ENCODE results near the gene ACP3. TPM values are rescaled to one million over a fixed set of nuclear protein-coding genes. Genes with fewer than 3 reads are reported as not detected.
A peak's percentile ranks its signal among the peaks of the same experiment; 100 is the strongest.

The ACP3 gene
- polyA plus RNA-seq, 1 donor from 2014 or later: 0.28 TPM

- Mint-ChIP-seq H3K4me1 (no peaks in the 10 kb centered on the region), H3K9me3 (peaks cover 0 to 12% (median 2%) of the 10 kb centered on the region in 3 donors), H3K27ac (no peak overlapping the region), H3K27me3 (no peaks in the 10 kb centered on the region), H3K36me3 (peaks cover 2% of the 10 kb centered on the region), H3K4me3 (no peak overlapping the region)
These were observed 82.1 kb downstream of the ACP3 start for GRCh38 chr3:132399054-132399929.

DNA sequence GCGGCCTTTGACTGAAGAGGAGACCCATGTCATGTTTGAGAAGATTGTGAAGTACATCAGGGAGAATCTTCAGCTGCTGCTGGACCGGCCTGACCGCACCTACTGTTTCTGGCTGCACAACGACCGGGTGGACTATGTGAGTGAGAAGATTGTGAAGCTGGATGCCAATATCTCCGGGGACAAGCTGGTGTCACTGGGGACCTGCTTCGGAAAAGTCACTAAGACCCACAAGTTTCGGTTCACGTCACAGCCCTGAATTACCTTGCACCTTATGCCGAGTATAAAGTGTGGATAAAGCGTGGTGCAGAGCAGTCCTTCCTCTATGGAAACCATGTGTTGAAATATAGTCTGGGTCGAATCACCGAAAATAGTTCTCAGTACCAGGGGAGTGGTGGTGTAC, 84.0 kb downstream of the ACP3 start:
- Mint-ChIP-seq H3K4me1 (peaks cover 2 to 10% (median 4%) of the 10 kb centered on the region in 3 donors), H3K27me3 (no peaks in the 10 kb centered on the region), H3K36me3 (no peaks in the 10 kb centered on the region), H3K27ac (no peak overlapping the region), H3K4me3 (peak overlapping the region in 1 of 4 donors; percentile 30), H3K9me3 (peaks cover 0 to 8% (median 2%) of the 10 kb centered on the region in 3 donors)

DNA sequence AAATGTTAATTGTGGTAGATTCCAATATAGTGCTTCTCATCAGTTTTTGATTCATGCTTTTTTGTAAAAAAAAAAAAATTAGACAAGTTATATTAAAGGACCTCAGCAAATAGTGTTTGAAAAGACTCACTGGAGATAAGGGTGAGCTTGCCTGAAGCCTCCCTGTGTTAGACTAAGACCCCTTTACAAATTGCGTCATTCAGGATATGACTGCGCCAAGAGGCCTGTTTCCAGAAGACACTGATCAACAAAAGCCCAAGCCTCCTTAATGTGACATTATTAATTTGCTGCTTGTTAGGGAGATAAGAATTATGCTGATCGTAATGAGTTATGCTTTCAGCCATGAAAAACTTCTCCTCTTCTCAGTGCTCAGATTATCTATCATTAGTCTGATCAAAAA, 87.1 kb downstream of the ACP3 start:
- Mint-ChIP-seq H3K4me1 (peaks cover 11 to 19% (median 15%) of the 10 kb centered on the region in 3 donors), H3K36me3 (no peaks in the 10 kb centered on the region), H3K4me3 (no peak overlapping the region), H3K27ac (no peak overlapping the region), H3K9me3 (peaks cover 0 to 4% (median 0%) of the 10 kb centered on the region in 3 donors), H3K27me3 (no peaks in the 10 kb centered on the region)

DNA sequence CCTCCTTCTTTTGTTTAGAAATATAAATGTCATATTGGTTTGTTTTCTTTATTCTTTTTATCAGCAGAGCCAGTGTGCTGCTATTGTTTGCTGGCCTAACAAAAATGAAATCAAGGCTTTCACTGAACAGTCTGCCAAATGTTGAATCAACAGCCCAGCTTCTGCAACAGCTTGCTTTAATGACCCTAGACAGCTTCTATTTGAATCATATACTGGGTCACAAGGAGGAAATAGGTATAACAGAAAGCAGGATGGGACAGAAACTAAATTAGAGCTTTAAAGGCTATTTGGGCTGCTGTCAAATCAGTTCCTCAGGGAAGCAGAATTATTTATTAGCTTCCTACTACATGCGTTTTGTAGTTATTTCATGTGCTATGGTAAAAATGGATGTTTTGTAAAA, 88.0 kb downstream of the ACP3 start:
- Mint-ChIP-seq H3K4me1 (peaks cover 11 to 19% (median 15%) of the 10 kb centered on the region in 3 donors), H3K9me3 (peaks cover 0 to 4% (median 0%) of the 10 kb centered on the region in 3 donors), H3K36me3 (no peaks in the 10 kb centered on the region), H3K27ac (no peak overlapping the region), H3K27me3 (no peaks in the 10 kb centered on the region), H3K4me3 (no peak overlapping the region)

DNA sequence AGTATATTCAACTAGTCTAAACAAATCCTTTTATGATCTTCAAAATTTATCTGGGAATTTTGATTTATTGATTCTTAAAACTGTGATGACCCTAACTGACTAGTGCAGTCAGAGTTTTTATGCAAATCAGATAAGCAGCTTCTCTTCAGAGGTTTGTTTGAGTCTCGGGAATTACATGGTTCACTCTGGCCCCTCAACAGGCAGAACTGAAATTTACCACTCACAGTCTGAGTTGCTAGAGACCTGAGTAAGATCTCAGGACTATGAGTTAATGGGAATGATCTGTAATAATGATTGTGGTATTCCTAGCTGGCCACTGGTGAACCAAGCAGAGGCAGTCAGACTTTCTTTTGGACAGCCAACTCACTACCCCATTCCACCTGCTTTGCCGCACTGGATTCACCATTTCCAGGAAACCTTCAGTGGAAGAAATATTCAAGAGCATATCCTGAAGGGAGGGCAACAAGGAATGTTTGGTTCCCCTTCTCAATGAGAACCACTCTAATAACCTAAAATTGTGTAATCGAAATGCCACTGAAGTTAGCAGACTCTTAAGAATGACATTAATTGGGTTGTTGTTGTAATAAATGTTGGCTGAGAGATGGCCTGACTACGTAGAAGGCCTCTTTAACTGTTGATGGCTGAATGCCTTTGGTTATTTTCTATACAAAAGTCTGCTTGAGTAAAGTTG, 88.5 kb downstream of the ACP3 start:
- Mint-ChIP-seq H3K27ac (peak overlapping the region in 2 of 3 donors; percentile 20 to 34), H3K36me3 (no peaks in the 10 kb centered on the region), H3K27me3 (peaks cover 2% of the 10 kb centered on the region), H3K4me3 (peak overlapping the region in 1 of 4 donors; percentile 24), H3K4me1 (peaks cover 11 to 19% (median 15%) of the 10 kb centered on the region in 3 donors), H3K9me3 (peaks cover 0 to 4% (median 0%) of the 10 kb centered on the region in 3 donors)

DNA sequence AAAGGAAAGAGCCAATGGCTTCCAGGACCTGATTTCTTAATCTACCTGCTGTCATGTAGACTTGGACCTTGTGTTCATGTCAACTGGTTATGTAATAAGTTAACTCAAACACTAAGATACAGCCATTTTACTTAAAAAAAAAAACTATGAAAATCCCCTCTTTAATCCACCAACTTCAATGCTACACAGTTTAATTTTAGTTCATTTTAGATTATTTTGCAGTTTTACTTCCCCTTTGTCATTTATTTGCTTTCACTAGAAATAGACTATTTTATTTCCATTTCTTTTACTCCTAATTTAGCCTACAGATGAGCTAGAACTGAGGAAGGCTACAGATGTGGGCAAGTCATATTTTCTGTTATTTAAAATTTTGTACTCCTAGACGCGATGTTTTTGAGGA, 89.4 kb downstream of the ACP3 start:
- Mint-ChIP-seq H3K36me3 (no peaks in the 10 kb centered on the region), H3K9me3 (peaks cover 0 to 4% (median 0%) of the 10 kb centered on the region in 3 donors), H3K4me1 (peaks cover 11 to 19% (median 15%) of the 10 kb centered on the region in 3 donors), H3K4me3 (peak overlapping the region in 3 of 4 donors; percentile 44 to 86 (median 82)), H3K27ac (peak overlapping the region in 2 of 3 donors; percentile 20 to 34), H3K27me3 (peaks cover 2% of the 10 kb centered on the region)

DNA sequence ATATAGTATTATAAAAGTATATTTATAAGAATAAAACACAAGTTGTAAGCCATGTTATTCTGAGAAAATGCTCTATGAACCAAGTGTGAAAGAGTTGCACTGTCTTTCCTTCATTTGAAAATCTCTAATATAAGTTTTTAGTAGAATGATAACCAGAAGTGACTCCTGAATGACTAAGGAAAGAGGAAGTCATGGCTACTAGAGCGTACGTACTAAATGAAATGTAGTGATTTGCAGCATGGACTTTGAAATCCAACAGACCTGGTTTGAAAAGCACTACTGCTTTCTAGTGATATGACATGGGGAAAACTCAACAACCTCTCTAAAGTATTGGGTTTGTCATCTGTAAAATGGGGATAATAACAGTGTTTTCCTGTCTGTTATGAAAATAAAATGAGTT, 89.8 kb downstream of the ACP3 start:
- Mint-ChIP-seq H3K27me3 (peaks cover 2% of the 10 kb centered on the region), H3K9me3 (peaks cover 0 to 4% (median 0%) of the 10 kb centered on the region in 3 donors), H3K4me3 (peak overlapping the region in 1 of 4 donors; percentile 82), H3K4me1 (peaks cover 11 to 19% (median 15%) of the 10 kb centered on the region in 3 donors), H3K36me3 (no peaks in the 10 kb centered on the region), H3K27ac (peak overlapping the region in 1 of 3 donors; percentile 34)

Other genes starting within 250 kb of the ACP3 start
- 9.9 TPM for gene DNAJC13, start 100.1 kb downstream of the ACP3 start, polyA plus RNA-seq